Pons (tissue), 1 donor: ENCODE data around the gene TPM4.
"Not testable (repeated sequence)": the region's sequence is repeated elsewhere in the genome, so short reads cannot be mapped to it uniquely, and the experiment has no call there.

Source experiments
- DNase-seq: peaks from one replicate; pipeline ENCODE4 v3.0.0-alpha.2; 2016; ENCODE audit warnings: low spot score

Gene TPM4

GRCh38 chr19:16076154-16076957, at the start of gene TPM4:
Gene TPM4 (plus strand): TSS chr19:16076495. CDS start chr19:16076566, 71 bp downstream.
- peak; percentile 74 for DNase-seq

GRCh38 chr19:16026756-16027155, 49.5 kb upstream of the TPM4 start:
- no peak for DNase-seq

GRCh38 chr19:16027528-16027927, 48.8 kb upstream of the TPM4 start:
- DNase-seq: no peak

GRCh38 chr19:16030155-16030554, 46.1 kb upstream of the TPM4 start:
- not testable (repeated sequence) for DNase-seq

GRCh38 chr19:16030964-16031871, 45.1 kb upstream of the TPM4 start:
- no peak for DNase-seq

- DNase-seq: no peak
These were observed 44.5 kb upstream of the TPM4 start for GRCh38 chr19:16031872-16032200.

GRCh38 chr19:16032509-16033135, 43.7 kb upstream of the TPM4 start:
- DNase-seq: no peak

- DNase-seq: no peak
These were observed 43.2 kb upstream of the TPM4 start for GRCh38 chr19:16033136-16033530.

GRCh38 chr19:16033721-16034120, 42.6 kb upstream of the TPM4 start:
- DNase-seq: no peak

- DNase-seq: no peak
These were observed 42.1 kb upstream of the TPM4 start for GRCh38 chr19:16034180-16034579.

GRCh38 chr19:16034958-16035560, 41.2 kb upstream of the TPM4 start:
- no peak for DNase-seq

GRCh38 chr19:16035601-16036297, 40.5 kb upstream of the TPM4 start:
- no peak for DNase-seq

GRCh38 chr19:16036397-16036925, 39.8 kb upstream of the TPM4 start:
- DNase-seq: no peak

- no peak for DNase-seq
These were observed 39.4 kb upstream of the TPM4 start for GRCh38 chr19:16036941-16037340.

GRCh38 chr19:16037424-16038195, 38.7 kb upstream of the TPM4 start:
- DNase-seq: no peak

- DNase-seq: no peak
These were observed 38.0 kb upstream of the TPM4 start for GRCh38 chr19:16038196-16038695.

- DNase-seq: no peak
These were observed 37.2 kb upstream of the TPM4 start for GRCh38 chr19:16039081-16039480.

- no peak for DNase-seq
These were observed 36.8 kb upstream of the TPM4 start for GRCh38 chr19:16039545-16039944.

- no peak for DNase-seq
These were observed 35.7 kb upstream of the TPM4 start for GRCh38 chr19:16040642-16041041.

- DNase-seq: peak; percentile 45
These were observed 34.9 kb upstream of the TPM4 start for GRCh38 chr19:16041299-16041990.
